ENCODE measurements around the gene FGF3. TPM values are rescaled to one million over a fixed set of nuclear protein-coding genes. Genes with fewer than 3 reads are reported as not detected.

Gene FGF3
- total RNA-seq, 1 donor from 2014 or later, result not detected

DNA sequence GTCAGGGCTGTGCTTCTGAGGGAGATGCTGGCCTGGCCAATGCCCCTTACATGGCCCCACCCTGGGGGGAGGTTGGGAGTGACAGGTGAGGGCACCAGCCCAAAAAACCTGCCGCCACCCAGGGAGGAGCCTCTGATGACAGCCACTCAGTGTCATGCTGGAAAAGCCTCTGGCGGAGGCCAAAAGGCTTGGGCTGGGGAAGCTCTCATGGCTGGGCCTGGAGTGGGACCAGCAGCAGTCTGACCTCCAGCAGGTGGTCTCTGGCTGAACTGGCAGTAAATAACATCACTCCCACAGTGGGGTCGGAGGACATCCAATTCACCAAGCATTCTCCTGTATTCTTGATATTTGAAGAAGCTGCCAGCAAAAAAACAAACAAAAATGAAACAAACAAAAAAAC lies 20.1 kb downstream of the FGF3 start:
- TF ChIP-seq, protein P1, sequence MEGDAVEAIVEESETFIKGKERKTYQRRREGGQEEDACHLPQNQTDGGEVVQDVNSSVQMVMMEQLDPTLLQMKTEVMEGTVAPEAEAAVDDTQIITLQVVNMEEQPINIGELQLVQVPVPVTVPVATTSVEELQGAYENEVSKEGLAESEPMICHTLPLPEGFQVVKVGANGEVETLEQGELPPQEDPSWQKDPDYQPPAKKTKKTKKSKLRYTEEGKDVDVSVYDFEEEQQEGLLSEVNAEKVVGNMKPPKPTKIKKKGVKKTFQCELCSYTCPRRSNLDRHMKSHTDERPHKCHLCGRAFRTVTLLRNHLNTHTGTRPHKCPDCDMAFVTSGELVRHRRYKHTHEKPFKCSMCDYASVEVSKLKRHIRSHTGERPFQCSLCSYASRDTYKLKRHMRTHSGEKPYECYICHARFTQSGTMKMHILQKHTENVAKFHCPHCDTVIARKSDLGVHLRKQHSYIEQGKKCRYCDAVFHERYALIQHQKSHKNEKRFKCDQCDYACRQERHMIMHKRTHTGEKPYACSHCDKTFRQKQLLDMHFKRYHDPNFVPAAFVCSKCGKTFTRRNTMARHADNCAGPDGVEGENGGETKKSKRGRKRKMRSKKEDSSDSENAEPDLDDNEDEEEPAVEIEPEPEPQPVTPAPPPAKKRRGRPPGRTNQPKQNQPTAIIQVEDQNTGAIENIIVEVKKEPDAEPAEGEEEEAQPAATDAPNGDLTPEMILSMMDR (IDR thresholded peaks at IDR 0.05), result no peak
- no peak overlapping the region for H3K27ac ChIP-seq
- H3K9me3 ChIP-seq, result no peaks in the 10 kb centered on the region
- DNase-seq (ENCODE audit: low spot score in 2 of 2), result no peak
- no peaks in the 10 kb centered on the region for H3K4me1 ChIP-seq
- H3K36me3 ChIP-seq, result no peaks in the 10 kb centered on the region
- intact Hi-C loops (cut with DNase I), result no loop called here
- H3K27me3 ChIP-seq, result no peaks in the 10 kb centered on the region
- no peak overlapping the region for H3K4me3 ChIP-seq

DNA sequence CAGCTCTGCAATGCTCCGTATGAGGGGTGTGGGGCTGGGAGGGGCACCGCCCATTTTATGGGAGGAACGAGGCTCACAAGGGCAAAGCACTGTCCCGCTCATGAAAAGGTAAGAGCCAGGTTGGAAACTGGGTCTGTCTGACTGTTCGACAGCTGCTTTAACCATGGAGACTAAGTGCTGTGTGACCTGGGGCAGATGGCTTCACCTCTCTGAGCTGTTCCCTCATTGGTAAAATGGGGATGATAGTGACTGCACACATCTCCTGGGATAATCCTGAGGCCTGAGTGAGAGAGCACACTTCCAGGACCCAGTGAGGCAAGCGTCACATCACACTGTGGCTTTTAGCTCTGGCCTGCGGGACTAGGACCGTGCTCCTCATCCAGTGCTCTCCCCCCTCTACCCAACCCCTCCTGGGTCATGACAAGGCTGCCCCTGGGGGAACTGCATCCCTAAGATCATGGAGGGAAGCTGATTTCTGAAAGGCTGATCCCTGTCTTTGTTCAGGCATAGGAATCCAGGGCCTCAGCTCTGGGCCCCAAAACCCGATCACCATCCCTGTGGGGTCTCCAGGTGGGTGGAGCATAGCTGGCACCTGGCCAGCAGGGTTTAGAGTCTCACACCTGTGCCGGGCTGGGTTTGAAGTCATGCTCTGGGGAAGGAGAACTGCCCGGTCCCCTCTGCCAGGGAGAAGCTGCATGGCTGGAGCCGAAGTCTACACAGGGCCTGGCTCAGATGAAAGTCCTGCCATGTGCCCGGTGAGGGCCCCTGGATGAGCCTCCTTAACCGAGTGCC lies 21.3 kb downstream of the FGF3 start:
- DNase-seq (ENCODE audit: low spot score in 2 of 2), result no peak
- Histone ChIP-seq H3K4me1 (no peaks in the 10 kb centered on the region), H3K9me3 (no peaks in the 10 kb centered on the region), H3K27ac (no peak overlapping the region), H3K27me3 (no peaks in the 10 kb centered on the region), H3K36me3 (no peaks in the 10 kb centered on the region), H3K4me3 (no peak overlapping the region)
- intact Hi-C loops (cut with DNase I), result no loop called here
- TF ChIP-seq, protein P1 (IDR thresholded peaks at IDR 0.05), result no peak

DNA sequence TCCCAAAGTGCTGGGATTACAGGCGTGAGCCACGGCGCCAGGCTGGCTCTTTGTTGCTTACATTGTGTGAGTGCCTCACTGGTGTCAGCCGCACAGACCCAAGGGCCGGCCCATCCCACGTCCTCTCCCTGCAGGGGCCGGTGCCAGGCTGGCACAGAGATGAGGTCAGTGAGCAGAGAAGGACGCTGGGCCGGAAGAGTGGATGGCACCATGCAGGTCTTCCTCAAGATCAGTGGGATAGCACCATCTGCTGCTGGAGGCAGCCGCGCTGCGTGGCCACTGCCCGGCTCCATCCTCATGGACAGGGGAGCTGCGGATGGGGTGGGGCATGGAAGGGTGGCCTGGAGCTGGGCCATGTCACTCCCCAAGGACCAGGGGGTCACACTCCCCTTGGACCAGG lies 22.1 kb downstream of the FGF3 start:
- TF ChIP-seq, protein P1 (IDR thresholded peaks at IDR 0.05), result no peak
- DNase-seq (ENCODE audit: low spot score in 2 of 2), result no peak
- Histone ChIP-seq H3K36me3 (no peaks in the 10 kb centered on the region), H3K4me1 (no peaks in the 10 kb centered on the region), H3K27me3 (no peaks in the 10 kb centered on the region), H3K4me3 (no peak overlapping the region), H3K9me3 (no peaks in the 10 kb centered on the region), H3K27ac (no peak overlapping the region)
- intact Hi-C loops (cut with DNase I), result no loop called here

DNA sequence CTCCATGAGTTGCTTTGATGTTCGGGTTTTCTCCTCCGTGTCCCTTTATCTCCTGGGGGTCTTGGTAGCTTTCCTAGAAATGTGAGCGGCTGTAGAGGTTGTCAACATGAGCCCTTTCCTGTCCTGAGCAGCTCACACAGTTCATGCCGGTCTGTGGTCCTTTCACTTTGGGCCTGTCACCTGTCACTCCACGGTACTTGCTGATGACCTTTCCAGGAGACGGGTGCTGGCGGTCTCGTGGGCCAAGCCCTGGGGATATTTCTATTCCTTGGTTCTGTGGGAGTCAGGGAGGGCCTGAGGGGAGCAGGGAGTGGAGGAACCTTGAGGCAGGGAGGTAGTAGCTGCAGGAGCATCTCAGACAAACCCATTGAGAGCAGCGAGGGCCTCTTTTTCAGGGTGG lies 23.2 kb downstream of the FGF3 start:
- no peaks in the 10 kb centered on the region for H3K36me3 ChIP-seq
- TF ChIP-seq, protein P1 (IDR thresholded peaks at IDR 0.05), result no peak
- H3K9me3 ChIP-seq, result no peaks in the 10 kb centered on the region
- H3K27ac ChIP-seq, result no peak overlapping the region
- H3K4me3 ChIP-seq, result no peak overlapping the region
- no peak for DNase-seq (ENCODE audit: low spot score in 2 of 2)
- no peaks in the 10 kb centered on the region for H3K4me1 ChIP-seq
- intact Hi-C loops (cut with DNase I), result no loop called here
- H3K27me3 ChIP-seq, result no peaks in the 10 kb centered on the region

DNA sequence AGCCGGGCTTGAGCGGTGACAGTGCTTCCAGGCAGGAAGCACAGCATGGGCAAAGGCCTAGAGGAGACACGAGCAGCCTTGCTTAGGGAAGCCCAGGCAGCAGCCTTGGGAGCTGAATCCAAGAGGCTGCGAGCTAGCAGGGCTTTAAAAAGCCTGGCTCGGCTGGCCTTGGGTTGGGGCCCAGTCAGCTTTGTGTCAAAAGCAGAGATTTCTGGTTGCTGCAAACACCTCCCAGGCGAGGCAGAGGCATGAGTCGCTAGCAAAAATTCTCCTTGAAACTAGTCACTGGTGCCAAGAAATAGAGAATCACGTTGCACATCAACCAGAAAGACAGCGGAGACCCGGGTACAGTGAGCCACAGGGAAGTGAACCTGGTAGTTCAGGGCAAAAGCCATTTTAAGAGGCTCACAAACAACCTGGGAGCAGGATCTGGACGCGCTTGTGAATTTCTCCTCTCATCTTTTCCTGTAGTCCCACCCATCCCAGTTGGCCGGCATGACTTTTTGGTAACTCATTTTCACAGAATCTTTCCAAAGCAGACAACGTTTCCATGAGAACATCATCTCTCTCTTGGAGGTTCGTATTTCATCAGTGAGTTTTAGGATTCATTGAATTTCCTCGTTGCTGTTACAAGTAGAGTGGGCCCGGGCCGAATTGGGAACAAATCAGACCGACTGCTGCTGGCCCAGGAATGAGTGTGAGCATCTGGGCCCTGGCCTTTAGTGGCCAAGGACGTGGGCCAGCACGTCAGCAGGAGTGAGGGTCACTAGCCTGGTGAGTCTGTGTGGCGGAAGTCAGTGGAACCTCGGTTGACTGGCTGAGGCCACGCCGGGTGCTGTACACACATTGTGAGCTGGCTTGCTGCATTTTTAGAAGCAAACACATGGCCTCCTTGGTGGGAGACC lies 27.7 kb downstream of the FGF3 start:
- intact Hi-C loops (cut with DNase I), result no loop called here
- TF ChIP-seq, protein P1 (IDR thresholded peaks at IDR 0.05), result no peak
- H3K27ac ChIP-seq, result no peak overlapping the region

More for the DNA sequence above, 27.7 kb downstream of the FGF3 start:
- H3K4me1 ChIP-seq, result no peaks in the 10 kb centered on the region
- H3K4me3 ChIP-seq, result no peak overlapping the region
- H3K27me3 ChIP-seq, result no peaks in the 10 kb centered on the region
- no peak for DNase-seq (ENCODE audit: low spot score in 2 of 2)
- H3K9me3 ChIP-seq, result no peaks in the 10 kb centered on the region
- H3K36me3 ChIP-seq, result no peaks in the 10 kb centered on the region

Measured in ascending aorta (tissue), 2 donors.